Middle frontal gyrus (tissue), 1 donor: ENCODE measurements around the gene RGS7BP.

Source experiments
- DNase-seq: peaks from one replicate; pipeline ENCODE4 v3.0.0-alpha.2; 2015; ENCODE audit warnings: low spot score; ENCODE audit errors: extremely low spot score

Gene RGS7BP

DNA sequence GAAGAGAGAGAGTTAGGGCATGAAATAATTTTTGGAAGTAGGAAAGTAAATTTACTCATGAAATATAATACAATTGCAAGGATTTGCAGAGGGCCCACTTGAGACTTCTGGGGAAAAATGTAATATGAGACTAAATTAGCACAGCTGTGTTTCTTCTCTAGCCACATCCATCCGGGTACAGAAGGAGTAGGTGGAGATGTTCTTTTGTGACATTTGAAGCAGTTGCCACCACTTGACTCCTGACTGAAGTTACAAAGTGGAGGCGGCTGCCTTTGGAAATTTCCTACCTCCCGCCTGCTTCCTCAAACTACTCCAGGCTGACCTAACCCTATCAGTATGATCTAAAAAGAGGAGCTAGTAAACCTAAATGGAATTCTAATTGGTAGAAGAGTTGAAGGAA lies 126.4 kb downstream of the RGS7BP start:
- peak; percentile 18 for DNase-seq

DNA sequence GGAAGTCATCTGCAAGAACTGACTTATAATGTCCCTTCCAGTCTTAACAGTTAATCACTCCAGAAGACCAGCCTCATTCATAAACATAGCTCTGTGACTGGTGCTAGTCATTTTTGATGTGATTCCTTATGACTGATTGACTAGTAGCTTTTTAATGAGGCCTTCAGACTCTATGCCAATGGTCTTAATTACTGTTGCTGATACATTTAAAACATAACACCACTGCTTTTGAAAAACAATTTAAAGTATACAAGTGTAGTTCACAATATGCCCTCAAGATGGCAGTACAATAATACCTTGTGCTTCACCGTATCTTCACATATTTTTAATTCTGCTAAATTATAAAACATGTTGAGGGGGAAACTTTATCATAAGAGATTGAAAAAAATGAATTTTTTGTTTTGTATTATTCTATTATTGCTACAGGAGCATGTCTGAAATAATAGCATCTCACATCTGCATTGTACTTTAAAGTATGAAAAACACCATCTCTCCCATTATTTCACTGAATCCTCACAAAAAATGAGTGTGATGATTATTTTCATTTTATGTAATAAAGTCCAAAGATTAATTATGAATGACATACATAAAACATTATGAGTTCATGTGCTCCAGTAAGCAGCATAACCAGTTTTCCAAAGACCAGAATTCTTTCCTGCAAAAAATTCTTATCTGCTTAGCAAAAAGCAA lies 129.3 kb downstream of the RGS7BP start:
- peak; percentile 27 for DNase-seq

GRCh38 chr5:64637144-64637543 lies 131.3 kb downstream of the RGS7BP start:
- no peak for DNase-seq

- no peak for DNase-seq
Observed at GRCh38 chr5:64637837-64638443, 132.1 kb downstream of the RGS7BP start.

GRCh38 chr5:64644831-64645230 lies 139.0 kb downstream of the RGS7BP start:
- DNase-seq, result no peak

DNA sequence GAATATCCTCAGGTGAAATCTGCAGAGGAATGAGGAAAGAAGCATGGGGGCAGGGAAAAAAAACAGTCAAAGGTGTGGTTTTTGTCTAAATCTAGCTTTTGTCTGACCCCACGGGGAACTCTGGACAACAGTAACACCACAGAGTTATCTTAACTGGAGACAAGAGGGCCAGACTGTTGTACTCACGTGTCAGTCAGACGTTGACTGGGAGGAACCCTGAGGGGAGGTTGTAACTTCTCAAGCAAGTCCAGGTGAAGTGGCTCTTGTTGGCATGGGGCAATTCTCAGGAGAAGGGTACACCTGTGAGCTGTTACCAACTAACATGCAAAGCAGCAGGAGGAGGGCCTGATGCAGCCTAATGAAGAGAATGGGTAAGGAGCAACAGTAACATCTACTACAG lies 140.4 kb downstream of the RGS7BP start:
- no peak for DNase-seq

- no peak for DNase-seq
Observed at GRCh38 chr5:64649512-64649911, 143.7 kb downstream of the RGS7BP start.

DNA sequence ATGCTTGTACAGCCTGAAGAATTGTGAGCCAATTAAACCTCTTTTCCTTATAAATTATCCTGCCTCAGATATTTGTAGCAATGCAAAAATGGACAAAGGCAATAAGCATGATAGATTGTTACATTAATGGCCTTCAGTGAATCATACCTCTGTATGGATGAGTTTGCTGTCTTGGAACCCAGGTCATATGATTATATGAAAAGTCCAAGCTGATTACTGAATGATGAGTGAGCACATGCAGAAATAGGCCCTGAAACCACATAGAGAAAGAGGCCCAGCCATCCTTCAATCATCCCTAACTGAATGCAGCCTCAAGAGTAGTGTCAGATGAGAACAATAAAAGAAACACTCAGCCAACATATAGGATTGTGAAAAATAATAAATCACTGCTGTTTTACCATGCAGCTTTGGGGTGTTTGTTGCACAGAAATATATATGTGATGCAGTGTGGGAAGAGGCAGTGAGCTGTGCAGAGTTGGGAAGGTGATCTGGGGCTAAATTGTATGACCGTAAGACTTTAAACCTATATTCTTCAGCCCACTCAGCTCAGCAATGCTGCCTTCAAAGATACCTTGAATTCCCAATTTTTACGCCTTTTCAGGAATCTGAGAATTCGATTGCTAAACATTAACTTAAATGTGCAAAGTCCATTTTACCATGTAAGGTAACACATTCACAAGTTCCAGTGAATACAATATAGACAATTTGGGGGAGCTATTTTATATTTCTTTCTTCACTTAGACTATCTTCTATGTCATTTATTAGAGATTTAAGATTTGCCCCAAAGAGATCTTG lies 148.1 kb downstream of the RGS7BP start:
- DNase-seq, result no peak

GRCh38 chr5:64654561-64654938 lies 148.7 kb downstream of the RGS7BP start:
- DNase-seq, result no peak

GRCh38 chr5:64655596-64655995 lies 149.8 kb downstream of the RGS7BP start:
- no peak for DNase-seq

DNA sequence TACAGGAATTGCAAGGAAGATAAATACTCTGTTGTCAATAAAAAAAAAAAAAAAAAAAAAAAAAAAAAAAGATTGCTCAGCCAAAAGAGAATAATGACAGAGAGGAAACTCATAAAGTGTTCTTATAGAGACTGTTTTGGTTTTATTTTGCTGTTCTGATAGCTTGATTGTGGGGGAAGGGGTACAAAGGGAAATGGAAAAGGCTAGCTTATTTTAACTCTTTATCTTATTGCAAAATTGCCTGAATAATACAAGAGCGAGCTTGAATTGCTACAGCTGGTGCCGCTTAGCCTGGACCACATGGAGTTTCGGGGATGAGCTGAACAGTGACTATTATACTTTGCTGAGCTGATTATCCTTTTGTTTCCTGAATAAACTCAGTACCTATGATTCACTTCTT lies 153.5 kb downstream of the RGS7BP start:
- DNase-seq, result no peak
